H1 (cell line): ENCODE measurements around the gene GMEB2. TPM values are rescaled to one million over a fixed set of nuclear protein-coding genes. Genes with fewer than 3 reads are reported as not detected.

ENCODE experiments used
- CTCF ChIA-PET: fragments of 300-600 bp; sonication (Branson Sonifier 250); formaldehyde crosslinking; loops from one replicate; lab custom pipeline; 2021; ENCODE audit not compliant: partially characterized antibody; lab: Charles Lee
- POLR2A ChIA-PET: fragments of 300-600 bp; sonication (Branson Sonifier 250); formaldehyde crosslinking; loops from one replicate; lab custom pipeline; 2021; ENCODE audit warnings: inconsistent platforms; ENCODE audit not compliant: partially characterized antibody; lab: Charles Lee
- DNase-seq, 2 experiments: peaks; one replicate each; pipeline versions ENCODE4 v3.0.0 to v3.0.0-alpha.2; 2010 to 2022; ENCODE audit warnings: low spot score in 2 of 2, low read depth in 1 of 2, mixed read lengths in 1 of 2
- FAIRE-seq: peaks from 2 replicates; lab custom pipeline; 2011; peaks lifted over from hg19 to GRCh38; lab: Jason Lieb, UNC
- H2AFZ ChIP-seq: 2 replicates; pipeline ENCODE4 v1.8.1; 2012; ENCODE audit warnings: low read length, inconsistent platforms
- H2AK5ac ChIP-seq: 2 replicates; pipeline ENCODE4 v1.6.1; 2013; ENCODE audit warnings: low read depth, low read length
- H2BK120ac ChIP-seq: replicated peaks from 2 replicates; pipeline ENCODE3; 2013; ENCODE audit warnings: low read depth, low read length, inconsistent platforms
- H2BK12ac ChIP-seq: 2 replicates; pipeline ENCODE4 v1.6.1; 2013; ENCODE audit warnings: low read depth, low read length
- H2BK15ac ChIP-seq: 2 replicates; pipeline ENCODE4 v1.6.1; 2013; ENCODE audit warnings: low read length
- H2BK20ac ChIP-seq: 2 replicates; pipeline ENCODE4 v1.6.1; 2013; ENCODE audit warnings: low read length
- H2BK5ac ChIP-seq: 2 replicates; pipeline ENCODE4 v1.6.1; 2013; ENCODE audit warnings: low read depth, low read length
- H3K14ac ChIP-seq: 2 replicates; pipeline ENCODE4 v1.6.1; 2013; ENCODE audit warnings: inconsistent platforms; ENCODE audit not compliant: insufficient read length
- H3K18ac ChIP-seq: 2 replicates; pipeline ENCODE4 v1.6.1; 2013; ENCODE audit warnings: low read length; ENCODE audit errors: extremely low read depth
- H3K23ac ChIP-seq: 2 replicates; pipeline ENCODE4 v1.6.1; 2013; ENCODE audit warnings: inconsistent platforms; ENCODE audit not compliant: insufficient read length
- H3K23me2 ChIP-seq: 2 replicates; pipeline ENCODE4 v1.6.1; 2013; ENCODE audit warnings: low read depth, low read length
- H3K27ac ChIP-seq: 2 replicates; pipeline ENCODE4 v1.6.1; 2011; ENCODE audit warnings: low read depth, low read length, inconsistent platforms
- H3K27me3 ChIP-seq, 4 experiments: replicated peaks in 1 of 4; 1 replicate in 1 of 4; 2 replicates in 3 of 4; pipeline versions ENCODE4 v1.6.1 to v1.8.1; 2011 to 2013; ENCODE audit warnings: low read length in 3 of 4, mild to moderate bottlenecking in 3 of 4, inconsistent platforms in 2 of 4, mixed read lengths in 2 of 4, moderate library complexity in 1 of 4; ENCODE audit not compliant: control insufficient read depth in 3 of 4, insufficient read depth in 3 of 4; ENCODE audit errors: extremely low read depth in 1 of 4
- H3K36me3 ChIP-seq, 4 experiments: 2 replicates each; pipeline versions ENCODE4 v1.6.1 to v1.8.1; 2011 to 2013; ENCODE audit warnings: mild to moderate bottlenecking in 4 of 4, low read length in 3 of 4, moderate library complexity in 2 of 4, control low read depth in 1 of 4, inconsistent platforms in 1 of 4; ENCODE audit not compliant: insufficient read depth in 4 of 4, control insufficient read depth in 2 of 4
- H3K4ac ChIP-seq: replicated peaks from 2 replicates; pipeline ENCODE3; 2013; ENCODE audit warnings: low read length, low read depth, mixed read lengths, inconsistent platforms; ENCODE audit not compliant: insufficient read length
- H3K4me1 ChIP-seq, 4 experiments: replicated peaks in 1 of 4; 1 replicate in 1 of 4; 2 replicates in 3 of 4; pipeline versions ENCODE4 v1.6.1 to v1.8.1; 2011 to 2013; ENCODE audit warnings: low read length in 3 of 4, inconsistent platforms in 2 of 4, mixed read lengths in 1 of 4; ENCODE audit not compliant: insufficient read depth in 4 of 4, control insufficient read depth in 3 of 4
- H3K4me2 ChIP-seq, 2 experiments: 2 replicates each; pipeline versions ENCODE4 v1.6.1 to v1.8.1; 2011 to 2013; ENCODE audit warnings: low read depth in 2 of 2, low read length in 2 of 2, control low read depth in 1 of 2, inconsistent platforms in 1 of 2, mild to moderate bottlenecking in 1 of 2; ENCODE audit not compliant: insufficient read depth in 1 of 2
- H3K4me3 ChIP-seq, 4 experiments: fragments of 200-600, 300-600 bp in 1 of 4; sonication (generic), shearing (Covaris generic), sonication (Bioruptor Twin) in 1 of 4; 2 replicates each; pipeline versions ENCODE4 v1.5.1 to v1.8.1; 2011 to 2016; ENCODE audit warnings: low read length in 4 of 4, low read depth in 3 of 4, control low read depth in 2 of 4, inconsistent platforms in 2 of 4, mild to moderate bottlenecking in 2 of 4, mixed read lengths in 1 of 4, moderate library complexity in 1 of 4; ENCODE audit not compliant: insufficient read depth in 2 of 4; ENCODE audit errors: extremely low read depth in 1 of 4
- H3K56ac ChIP-seq: replicated peaks from 2 replicates; pipeline ENCODE3; 2013; ENCODE audit warnings: low read depth, mild to moderate bottlenecking, mixed read lengths, low read length, inconsistent platforms; ENCODE audit not compliant: insufficient read length
- H3K79me1 ChIP-seq: 2 replicates; pipeline ENCODE4 v1.6.1; 2013; ENCODE audit warnings: low read depth, low read length, control low read depth
- H3K79me2 ChIP-seq, 2 experiments: 2 replicates each; pipeline versions ENCODE4 v1.6.1 to v1.8.1; 2012 to 2013; ENCODE audit warnings: low read length in 2 of 2, mild to moderate bottlenecking in 2 of 2, inconsistent platforms in 1 of 2; ENCODE audit not compliant: insufficient read depth in 2 of 2, control insufficient read depth in 1 of 2
- H3K9ac ChIP-seq, 4 experiments: replicated peaks in 1 of 4; 1 replicate in 1 of 4; 2 replicates in 3 of 4; pipeline versions ENCODE4 v1.6.1 to v1.8.1; 2011 to 2013; ENCODE audit warnings: low read depth in 3 of 4, low read length in 3 of 4, control low read depth in 2 of 4, mild to moderate bottlenecking in 2 of 4, moderate library complexity in 2 of 4, inconsistent platforms in 1 of 4; ENCODE audit errors: extremely low read depth in 1 of 4
- H3K9me3 ChIP-seq, 2 experiments: 2 replicates each; pipeline versions ENCODE4 v1.6.1 to v1.8.1; 2012 to 2013; ENCODE audit warnings: mild to moderate bottlenecking in 2 of 2, moderate library complexity in 2 of 2, control low read depth in 1 of 2, inconsistent platforms in 1 of 2, low read depth in 1 of 2, low read length in 1 of 2, mixed read lengths in 1 of 2; ENCODE audit not compliant: insufficient read depth in 2 of 2
- H4K20me1 ChIP-seq, 2 experiments: replicated peaks in 1 of 2; 2 replicates each; pipeline versions ENCODE3 to v1.8.1; 2011 to 2013; ENCODE audit warnings: inconsistent platforms in 2 of 2, low read length in 2 of 2, mild to moderate bottlenecking in 1 of 2; ENCODE audit not compliant: insufficient read depth in 2 of 2, control insufficient read depth in 1 of 2
- H4K5ac ChIP-seq: 2 replicates; pipeline ENCODE4 v1.6.1; 2013; ENCODE audit warnings: low read length, low read depth, mixed read lengths, inconsistent platforms; ENCODE audit not compliant: insufficient read length
- H4K8ac ChIP-seq: 2 replicates; pipeline ENCODE4 v1.8.0; 2013; ENCODE audit warnings: mild to moderate bottlenecking, moderate library complexity, low read length, inconsistent platforms; ENCODE audit not compliant: insufficient read depth; ENCODE audit errors: extremely low read depth
- H4K91ac ChIP-seq: replicated peaks from 2 replicates; pipeline ENCODE3; 2013; ENCODE audit warnings: low read length, mixed read lengths, inconsistent platforms; ENCODE audit not compliant: insufficient read length
- CEBPB ChIP-seq: IDR thresholded peaks from 2 replicates; pipeline ENCODE4 v1.6.1; 2012; ENCODE audit warnings: low read depth, low read length
- CHD1 ChIP-seq: IDR thresholded peaks from 2 replicates; pipeline ENCODE4 v1.6.1; 2012; ENCODE audit warnings: low read depth, low read length, improper control_type of control experiment
- CREB1 ChIP-seq: IDR thresholded peaks from 2 replicates; pipeline ENCODE4 v1.6.1; 2012; ENCODE audit warnings: inconsistent platforms
- CTBP2 ChIP-seq: IDR thresholded peaks from 2 replicates; pipeline ENCODE4 v1.7.0; 2011; ENCODE audit warnings: borderline replicate concordance, mild to moderate bottlenecking, moderate library complexity, mixed read lengths, low read length; ENCODE audit not compliant: insufficient read depth, insufficient read length
- EZH2 ChIP-seq: fragments of 200-600 bp; sonication (generic); IDR thresholded peaks from 2 replicates; pipeline ENCODE4 v1.7.1; 2012; ENCODE audit warnings: low read depth, mild to moderate bottlenecking, moderate library complexity, low read length, inconsistent platforms; ENCODE audit not compliant: severe bottlenecking
- JUN ChIP-seq: IDR thresholded peaks from 2 replicates; pipeline ENCODE4 v1.6.1; 2011; ENCODE audit warnings: low read depth, mild to moderate bottlenecking, improper control_type of control experiment, low read length
- NANOG ChIP-seq: IDR thresholded peaks from 2 replicates; pipeline ENCODE4 v1.6.1; 2011; ENCODE audit warnings: low read length, low read depth, mild to moderate bottlenecking, inconsistent platforms; ENCODE audit not compliant: insufficient read depth, poor library complexity, severe bottlenecking
- NRF1 ChIP-seq: IDR thresholded peaks from 2 replicates; pipeline ENCODE4 v1.6.1; 2011; ENCODE audit warnings: mild to moderate bottlenecking, low read depth, low read length, improper control_type of control experiment
- POLR2A ChIP-seq, 2 experiments: IDR thresholded peaks; 1 replicate in 1 of 2; 2 replicates in 1 of 2; pipeline ENCODE4 v1.6.1; 2011; ENCODE audit warnings: low read depth in 2 of 2, low read length in 2 of 2, mild to moderate bottlenecking in 2 of 2; ENCODE audit errors: control extremely low read depth in 1 of 2
- TAF1 ChIP-seq: IDR thresholded peaks from 2 replicates; pipeline ENCODE4 v1.6.1; 2011; ENCODE audit warnings: mild to moderate bottlenecking, low read depth, low read length
- TAF7 ChIP-seq: optimal IDR thresholded peaks from 2 replicates; pipeline ENCODE3; 2011; ENCODE audit warnings: low read depth, mild to moderate bottlenecking, inconsistent platforms, low read length, moderate library complexity, borderline replicate concordance
- YY1 ChIP-seq: IDR thresholded peaks from 2 replicates; pipeline ENCODE4 v1.6.1; 2011; ENCODE audit warnings: low read depth, mild to moderate bottlenecking, low read length
- WGBS, 2 experiments: shearing (Covaris generic) in 1 of 2; methylation state at CpG; one replicate each; pipeline versions ENCODE4 v1.1.6 to v1.1.7; 2013 to 2015; ENCODE audit warnings: low lambda C conversion rate in 2 of 2, mixed read lengths in 2 of 2, inconsistent platforms in 1 of 2, low coverage in 1 of 2, missing lambda C conversion rate in 1 of 2; ENCODE audit not compliant: insufficient replicate concordance in 2 of 2, insufficient coverage in 1 of 2, insufficient read length in 1 of 2; ENCODE audit errors: extremely low coverage in 1 of 2, missing lambda C conversion rate in 1 of 2; 5-methylcytosine and 5-hydroxymethylcytosine counted together
- polyA plus RNA-seq, 7 experiments: library from polyadenylated mRNA; depleted of rRNA in 3 of 7; stranded (reverse) in 5 of 7; unstranded in 2 of 7; fragments of >200 nt in 5 of 7; fragments of 200-250 nt in 2 of 7; gene quantifications; 1 replicate in 5 of 7; 2 replicates in 1 of 7; 4 replicates in 1 of 7; pipeline versions ENCODE4 v1.2.1 to v1.2.3, GENCODE V29; 2011 to 2013; ENCODE audit warnings: missing spikeins in 2 of 7, mixed read lengths in 2 of 7
- total RNA-seq: library from RNA; stranded (reverse); fragmentation: NEBNext Ultra II Directional; extraction: Animal tissue kit (Norgen Biotek cat#: 25700); gene quantifications from 2 replicates; pipeline ENCODE4 v1.2.1, GENCODE V29; 2021
- TF ChIP-seq, protein P1 (sequence below): IDR thresholded peaks from 2 replicates; pipeline ENCODE4 v1.6.1; 2012; ENCODE audit warnings: inconsistent platforms
- TF ChIP-seq, protein P2 (sequence below): IDR thresholded peaks from 2 replicates; pipeline ENCODE4 v1.6.1; 2011; ENCODE audit warnings: low read depth, mild to moderate bottlenecking, low read length; ENCODE audit not compliant: insufficient read depth

Gene GMEB2
- total and polyA plus RNA-seq, 2 of the 8 experiments (the other 6 are each of a cell fraction or from before 2014, with no cell fraction given): 12.9 to 14.2 TPM

GRCh38 chr20:63643499-63643898 is 16.6 kb upstream of the GMEB2 start:
- Histone ChIP-seq H4K20me1 (peaks cover 0 to 6% of the 10 kb centered on the region in 2 experiments), H3K23me2 (peaks cover 7% of the 10 kb centered on the region; the same call in 1 of the 2 replicates), H3K27me3 (no peaks in the 10 kb centered on the region; a peak in 1 of 7 replicates), H4K91ac (no peak overlapping the region), H3K79me1 (no peaks in the 10 kb centered on the region), H3K9me3 (no peaks in the 10 kb centered on the region), H3K4me1 (peaks cover 0 to 16% (median 1%) of the 10 kb centered on the region in 4 experiments; a peak in 3 of 7 replicates), H3K14ac (no peak overlapping the region), H3K23ac (no peak overlapping the region), H2AFZ (no peak overlapping the region), H2BK20ac (no peak overlapping the region), H3K4me2 (peak overlapping the region in 1 of 2 experiments; percentile 65; a peak in 1 of 4 replicates), H2AK5ac (no peak overlapping the region), H2BK120ac (no peak overlapping the region), H3K4ac (no peak overlapping the region), H4K5ac (no peak overlapping the region), H3K9ac (no peak overlapping the region), H2BK5ac (0 out of 2 replicates have a peak overlapping the region, but pooled peaks have one; percentile 35), H3K36me3 (no peaks in the 10 kb centered on the region; a peak in 1 of 8 replicates), H3K18ac (no peak overlapping the region), H2BK12ac (no peak overlapping the region), H3K56ac (no peak overlapping the region), H2BK15ac (no peak overlapping the region), H4K8ac (no peak overlapping the region), H3K27ac (no peak overlapping the region), H3K79me2 (no peaks in the 10 kb centered on the region), H3K4me3 (no peak overlapping the region)
- FAIRE-seq: no peak
- 92% methylated on average over 9 of the region's 10 CpGs; no CpG with 5 or more reads in 1 of the 2 experiments for WGBS, 2 experiments
- CTCF ChIA-PET: interaction anchor here (0.5 to 4.0 kb wide), 6 partner anchors 10 to 330 kb away, joined by 3 to 28 read pairs (median 5); partner anchors contain the start of genes PTK6 and STMN3
- DNase-seq: no peak
- POLR2A ChIA-PET: interaction anchor here (1.8 to 3.1 kb wide), 4 partner anchors 8 to 16 kb away, joined by 7 to 15 read pairs (median 10); partner anchors contain the start of genes GMEB2, RTEL1 and STMN3
- TF ChIP-seq JUN (no peak), YY1 (no peak), POLR2A (IDR thresholded peaks at IDR 0.05; ENCODE audit: control extremely low read depth in 1 of 2, low read depth in 2 of 2, low read length in 2 of 2) (no peak), CREB1 (no peak), CTBP2 (no peak), CEBPB (no peak), EZH2 (no peak), NRF1 (no peak), TAF7 (no peak), NANOG (no peak), TAF1 (no peak), CHD1 (no peak)
- TF ChIP-seq, protein P1, sequence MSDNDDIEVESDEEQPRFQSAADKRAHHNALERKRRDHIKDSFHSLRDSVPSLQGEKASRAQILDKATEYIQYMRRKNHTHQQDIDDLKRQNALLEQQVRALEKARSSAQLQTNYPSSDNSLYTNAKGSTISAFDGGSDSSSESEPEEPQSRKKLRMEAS: no peak
- TF ChIP-seq, protein P2, sequence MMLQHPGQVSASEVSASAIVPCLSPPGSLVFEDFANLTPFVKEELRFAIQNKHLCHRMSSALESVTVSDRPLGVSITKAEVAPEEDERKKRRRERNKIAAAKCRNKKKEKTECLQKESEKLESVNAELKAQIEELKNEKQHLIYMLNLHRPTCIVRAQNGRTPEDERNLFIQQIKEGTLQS: no peak
